Suppressor macrophage (primary cell): ENCODE measurements around the gene PLXNB3.
A peak's percentile ranks its signal among the peaks of the same experiment; 100 is the strongest.

Experiments used
- DNase-seq, 4 experiments: peaks; one replicate each; pipeline ENCODE4 v3.0.0-alpha.2; 2020 to 2022

Gene PLXNB3

GRCh38 chrX:153774576-153775292 is 10.7 kb downstream of the PLXNB3 start:
- DNase-seq = no peak

DNA sequence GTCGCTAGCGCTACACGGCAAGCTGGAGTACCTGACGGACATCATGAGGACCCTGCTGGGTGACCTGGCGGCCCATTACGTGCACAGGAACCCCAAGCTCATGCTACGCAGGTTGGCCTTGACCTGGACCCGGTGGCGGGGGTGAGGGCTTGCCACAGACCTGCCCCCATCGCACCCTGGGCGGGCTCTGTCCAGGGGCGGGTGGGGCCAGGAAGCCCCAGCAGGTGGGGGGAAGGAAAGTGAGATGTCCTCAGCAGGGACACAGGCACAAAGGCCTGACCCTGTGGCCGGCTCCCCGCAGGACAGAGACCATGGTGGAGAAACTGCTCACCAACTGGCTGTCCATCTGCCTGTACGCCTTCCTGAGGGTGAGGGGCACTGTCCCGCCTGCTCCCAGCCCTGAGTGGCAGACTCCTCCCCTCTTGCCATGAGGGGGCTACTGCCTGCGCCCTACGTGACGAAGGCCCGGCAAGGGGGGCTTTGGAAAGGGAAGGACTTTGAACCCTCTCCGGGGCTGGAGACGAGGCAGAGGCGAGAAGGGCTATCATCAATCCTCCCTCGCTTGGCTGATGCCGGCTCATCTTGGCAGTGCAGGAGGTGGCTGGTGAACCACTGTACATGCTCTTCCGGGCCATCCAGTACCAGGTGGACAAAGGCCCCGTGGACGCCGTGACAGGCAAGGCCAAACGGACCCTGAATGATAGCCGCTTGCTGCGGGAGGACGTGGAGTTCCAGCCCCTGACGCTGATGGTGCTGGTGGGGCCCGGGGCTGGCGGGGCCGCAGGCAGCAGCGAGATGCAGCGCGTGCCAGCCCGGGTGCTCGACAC is 11.5 kb downstream of the PLXNB3 start:
- no peak for DNase-seq

DNA sequence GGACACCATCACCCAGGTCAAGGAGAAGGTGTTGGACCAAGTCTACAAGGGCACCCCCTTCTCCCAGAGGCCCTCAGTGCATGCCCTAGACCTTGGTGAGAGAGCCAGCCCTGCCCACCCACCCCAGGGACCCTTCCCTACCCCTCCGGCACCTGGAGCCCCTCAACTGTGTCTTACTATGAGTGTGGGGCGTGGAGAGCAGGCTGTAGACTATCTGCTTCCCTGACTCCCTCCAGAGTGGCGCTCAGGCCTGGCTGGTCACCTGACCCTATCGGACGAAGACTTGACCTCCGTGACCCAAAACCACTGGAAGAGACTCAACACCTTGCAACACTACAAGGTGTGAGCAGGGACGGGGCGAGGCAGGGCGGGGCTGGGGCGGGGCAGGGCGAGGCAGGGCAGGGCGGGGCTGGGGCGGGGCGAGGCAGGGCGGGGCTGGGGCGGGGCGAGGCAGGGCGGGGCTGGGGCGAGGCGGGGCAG is 12.1 kb downstream of the PLXNB3 start:
- DNase-seq = no peak

- no peak for DNase-seq
These were observed 12.6 kb downstream of the PLXNB3 start for GRCh38 chrX:153776611-153777045.

DNA sequence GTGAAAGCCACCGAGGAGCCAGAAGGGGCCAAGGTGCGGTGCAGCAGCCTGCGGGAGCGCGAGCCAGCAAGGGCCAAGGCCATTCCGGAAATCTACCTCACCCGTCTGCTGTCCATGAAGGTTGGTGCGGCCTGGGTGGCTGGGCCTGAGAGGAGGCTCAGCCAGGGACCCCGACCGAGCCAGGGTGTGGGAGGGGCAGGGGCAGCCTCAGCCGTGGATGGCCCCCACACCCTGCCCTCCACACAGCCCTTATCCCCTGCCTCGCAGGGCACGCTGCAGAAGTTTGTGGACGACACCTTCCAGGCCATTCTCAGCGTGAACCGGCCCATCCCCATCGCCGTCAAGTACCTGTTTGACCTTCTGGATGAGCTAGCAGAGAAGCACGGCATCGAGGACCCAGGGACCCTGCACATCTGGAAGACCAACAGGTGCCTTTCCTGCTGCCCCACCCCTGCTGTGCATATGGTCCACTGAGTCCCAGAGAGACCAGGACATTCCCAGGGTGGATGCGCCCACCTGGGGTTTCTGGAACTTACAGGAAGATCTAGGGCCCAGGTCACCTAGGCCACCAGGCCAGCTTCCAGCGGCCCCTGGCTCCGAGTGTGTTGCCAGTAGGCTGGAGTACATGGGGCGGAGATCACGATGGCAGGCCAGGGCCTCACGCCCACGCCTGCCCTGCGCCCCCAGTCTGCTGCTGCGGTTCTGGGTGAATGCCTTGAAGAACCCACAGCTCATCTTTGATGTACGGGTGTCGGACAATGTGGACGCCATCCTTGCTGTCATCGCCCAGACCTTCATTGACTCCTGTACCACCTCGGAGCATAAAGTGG is 13.4 kb downstream of the PLXNB3 start:
- no peak for DNase-seq

DNA sequence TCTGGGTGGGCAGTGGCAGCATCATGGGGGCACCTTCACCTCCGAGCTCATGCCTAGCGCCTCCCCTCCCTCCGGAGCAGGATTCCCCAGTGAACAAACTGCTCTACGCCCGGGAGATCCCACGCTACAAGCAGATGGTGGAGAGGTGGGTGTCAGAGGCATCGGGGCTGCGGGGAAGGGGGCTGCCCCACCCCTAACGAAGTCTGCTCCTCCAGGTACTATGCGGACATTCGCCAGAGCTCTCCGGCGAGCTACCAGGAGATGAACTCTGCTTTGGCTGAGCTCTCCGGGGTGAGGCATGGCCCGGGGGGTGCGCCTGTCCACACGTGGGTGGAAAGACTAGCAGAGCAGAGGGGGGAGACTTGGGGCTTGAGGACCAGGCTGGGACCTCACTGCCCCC is 14.1 kb downstream of the PLXNB3 start:
- DNase-seq = no peak

- DNase-seq = peak in 1 of 4 experiments; percentile 19
These were observed 14.6 kb downstream of the PLXNB3 start for GRCh38 chrX:153778684-153779101.

- peak; percentile 2 to 43 (median 22) for DNase-seq
These were observed 16.0 kb downstream of the PLXNB3 start for GRCh38 chrX:153779891-153780677.

- DNase-seq = no peak
These were observed 16.8 kb downstream of the PLXNB3 start, which contains the start of gene SRPK3 for GRCh38 chrX:153780678-153781427. Gene SRPK3 (plus strand): TSS chrX:153781041. CDS start chrX:153781087, 46 bp downstream.

DNA sequence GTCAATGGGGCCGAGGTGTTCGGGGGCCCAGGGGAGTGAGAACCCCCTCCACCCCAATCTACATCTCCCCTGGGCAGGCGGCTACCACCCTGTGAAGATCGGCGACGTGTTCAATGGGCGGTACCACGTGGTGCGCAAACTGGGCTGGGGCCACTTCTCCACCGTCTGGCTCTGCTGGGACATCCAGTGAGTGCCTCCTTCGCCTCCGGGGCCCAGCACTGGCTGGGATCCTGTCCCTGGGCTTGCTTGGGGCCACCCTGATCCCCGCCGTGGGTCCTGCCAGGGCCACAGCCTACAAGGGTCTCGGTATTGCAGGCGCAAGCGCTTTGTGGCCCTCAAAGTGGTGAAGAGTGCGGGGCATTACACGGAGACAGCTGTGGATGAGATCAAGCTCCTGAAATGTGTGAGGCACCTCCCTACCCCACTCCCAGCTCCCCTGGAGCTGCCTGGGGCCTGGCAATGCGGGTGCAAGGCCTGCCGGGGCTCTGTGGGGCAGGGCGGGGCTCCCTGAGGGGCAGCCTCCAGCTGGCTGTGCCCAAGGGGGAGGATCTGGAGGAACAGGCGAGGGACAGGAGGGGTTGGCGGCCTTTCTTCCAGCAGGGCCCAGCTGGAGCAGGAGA is 17.5 kb downstream of the PLXNB3 start:
- no peak for DNase-seq

- no peak for DNase-seq
These were observed 18.3 kb downstream of the PLXNB3 start for GRCh38 chrX:153782313-153782712.

DNA sequence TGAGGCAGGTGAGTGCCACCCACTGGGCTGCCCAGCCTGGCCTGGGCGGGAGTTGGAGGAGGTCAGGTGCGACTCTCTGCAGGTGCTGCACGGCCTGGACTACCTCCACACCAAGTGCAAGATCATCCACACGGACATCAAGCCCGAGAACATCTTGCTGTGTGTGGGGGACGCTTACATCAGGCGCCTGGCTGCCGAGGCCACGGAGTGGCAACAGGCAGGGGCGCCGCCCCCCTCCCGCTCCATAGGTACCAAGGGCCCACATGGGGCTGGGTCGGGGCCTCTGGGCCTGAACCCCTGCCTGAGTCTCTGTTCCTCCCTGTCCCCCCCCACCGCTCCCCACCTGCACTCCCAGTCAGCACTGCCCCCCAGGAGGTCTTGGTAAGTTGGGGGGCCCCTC is 18.8 kb downstream of the PLXNB3 start:
- DNase-seq = no peak

DNA sequence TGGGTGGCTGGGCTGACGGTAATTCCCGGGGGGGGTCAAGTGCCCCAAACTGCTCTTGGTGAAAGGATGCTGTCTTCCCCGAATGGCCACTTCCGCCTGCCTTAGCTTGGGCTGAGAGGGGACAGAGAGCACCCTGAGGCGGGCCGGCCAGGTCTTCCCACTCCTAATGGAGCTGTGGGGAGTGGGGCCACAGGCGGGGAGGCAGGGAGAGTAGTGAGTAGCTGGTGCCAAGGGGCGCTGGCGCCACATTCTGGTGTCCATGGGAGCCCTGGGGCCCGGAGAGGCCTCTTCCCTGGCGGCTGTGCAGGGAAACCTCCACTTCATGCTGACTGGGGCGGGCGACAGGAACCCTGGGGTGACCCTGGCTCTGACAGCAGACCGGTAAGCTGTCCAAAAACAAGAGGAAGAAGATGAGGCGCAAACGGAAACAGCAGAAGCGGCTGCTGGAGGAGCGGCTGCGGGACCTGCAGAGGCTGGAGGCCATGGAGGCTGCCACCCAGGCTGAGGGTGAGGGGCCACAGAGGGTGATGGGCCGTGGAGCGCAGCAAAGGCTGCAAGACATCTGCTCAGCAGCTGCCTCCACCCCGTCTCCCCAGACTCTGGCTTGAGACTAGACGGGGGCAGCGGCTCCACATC is 19.4 kb downstream of the PLXNB3 start:
- DNase-seq = no peak

- DNase-seq = no peak
These were observed 20.4 kb downstream of the PLXNB3 start for GRCh38 chrX:153784325-153784967.

DNA sequence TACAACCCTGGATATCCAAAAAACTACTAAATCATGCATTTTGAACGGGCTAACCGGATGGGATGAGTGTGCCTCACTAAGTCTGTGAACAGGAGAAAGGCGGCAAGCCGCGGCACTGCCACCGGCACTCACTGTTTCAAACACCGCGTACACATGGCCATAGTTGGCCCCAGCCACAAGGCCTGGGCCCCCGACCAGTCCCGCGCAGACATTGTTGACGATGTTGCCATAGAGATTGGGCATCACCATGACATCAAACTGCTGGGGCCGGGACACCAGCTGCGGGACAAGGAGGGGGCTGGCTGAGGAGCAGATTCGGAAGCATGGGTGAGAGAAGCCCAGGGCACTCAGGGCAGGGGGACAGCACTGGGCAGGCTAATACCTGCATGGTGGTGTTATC is 22.6 kb downstream of the PLXNB3 start:
- no peak for DNase-seq

DNA sequence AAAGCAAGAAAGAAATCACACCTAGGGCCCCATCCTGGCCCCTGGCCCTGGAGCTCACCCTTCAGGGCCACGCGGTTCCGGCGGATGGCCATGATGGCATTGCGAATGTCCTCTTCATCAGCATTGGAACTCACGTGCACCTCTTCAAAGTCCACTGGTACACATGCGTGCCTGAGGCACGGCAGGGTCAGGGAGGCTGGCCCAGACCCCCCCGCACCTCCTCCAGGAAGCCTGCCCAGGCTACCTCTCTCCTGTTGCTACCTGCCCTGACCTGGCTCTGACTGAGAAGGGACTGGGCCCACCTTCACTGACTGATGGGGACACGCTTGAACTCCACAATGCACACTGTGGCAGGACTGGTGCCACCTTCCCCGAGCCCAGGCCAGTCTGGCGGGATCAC is 25.6 kb downstream of the PLXNB3 start:
- DNase-seq = no peak

DNA sequence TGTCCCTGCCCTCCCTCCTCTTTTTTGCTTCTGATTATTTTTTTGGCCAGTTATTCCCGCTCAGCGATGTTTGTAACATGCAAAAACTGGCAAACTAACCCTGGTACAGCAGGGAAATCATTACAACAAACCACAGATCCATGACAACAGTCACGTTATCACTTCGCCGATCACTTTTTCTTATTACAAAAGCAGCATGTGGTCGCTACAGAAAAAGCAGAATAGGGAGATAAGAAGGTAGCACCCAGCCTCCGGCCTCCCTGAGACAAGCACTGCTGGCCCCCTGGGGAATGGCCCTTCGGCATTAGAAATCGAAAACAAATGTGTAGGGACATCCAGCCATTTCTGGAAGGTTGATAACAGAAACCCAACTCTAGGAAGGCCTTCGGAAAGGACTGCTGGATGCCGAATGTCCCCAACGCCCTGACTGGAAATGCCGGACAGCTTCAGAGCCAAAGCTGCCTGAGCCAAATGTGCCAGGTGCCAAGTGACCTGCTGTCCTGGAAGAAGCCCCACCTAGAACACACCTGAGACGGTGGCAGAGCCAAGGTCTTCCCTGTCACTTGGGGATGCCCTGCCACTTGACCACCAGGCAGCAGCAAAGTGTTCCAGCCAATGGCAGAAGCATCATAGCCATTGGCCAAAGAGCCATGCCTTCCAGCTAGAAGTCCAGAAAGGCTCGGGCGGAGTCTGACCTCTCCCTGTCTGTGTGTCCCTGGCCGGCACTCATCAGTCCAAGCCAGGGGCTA is 27.2 kb downstream of the PLXNB3 start:
- DNase-seq = no peak

GRCh38 chrX:153792368-153792767 is 28.3 kb downstream of the PLXNB3 start:
- DNase-seq = no peak

DNA sequence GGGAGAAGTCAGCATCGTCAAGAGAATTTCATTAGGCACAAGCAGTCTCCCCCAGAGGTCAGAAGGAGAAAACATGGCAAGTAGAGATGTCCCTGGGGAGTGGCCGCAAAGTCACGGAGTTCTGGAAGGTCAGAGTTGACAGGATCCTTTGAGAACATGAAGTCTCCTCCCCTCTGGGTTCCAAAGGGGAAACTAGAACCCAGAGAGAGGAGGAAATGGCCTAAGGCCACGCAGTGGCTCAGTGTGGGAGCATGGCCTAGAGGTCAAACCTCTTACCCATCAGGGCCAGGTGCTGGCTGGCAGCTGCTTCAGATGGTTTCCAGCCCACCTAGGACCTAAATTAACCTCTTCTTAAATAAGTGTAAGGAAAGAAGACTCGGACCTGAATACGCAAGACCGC is 29.2 kb downstream of the PLXNB3 start:
- DNase-seq = peak; percentile 55 to 73 (median 72)
